GM19452 (cell line): Measurements from ENCODE around the gene CBARP.

Source experiments
- ATAC-seq: cut with Tn5 transposase; IDR thresholded peaks from one replicate; pipeline ENCODE4 v1.9.1; 2021; ENCODE audit not compliant: unreplicated experiment

Gene CBARP

GRCh38 chr19:1275976-1276627 is 38.3 kb upstream of the CBARP start:
- no peak for ATAC-seq

DNA sequence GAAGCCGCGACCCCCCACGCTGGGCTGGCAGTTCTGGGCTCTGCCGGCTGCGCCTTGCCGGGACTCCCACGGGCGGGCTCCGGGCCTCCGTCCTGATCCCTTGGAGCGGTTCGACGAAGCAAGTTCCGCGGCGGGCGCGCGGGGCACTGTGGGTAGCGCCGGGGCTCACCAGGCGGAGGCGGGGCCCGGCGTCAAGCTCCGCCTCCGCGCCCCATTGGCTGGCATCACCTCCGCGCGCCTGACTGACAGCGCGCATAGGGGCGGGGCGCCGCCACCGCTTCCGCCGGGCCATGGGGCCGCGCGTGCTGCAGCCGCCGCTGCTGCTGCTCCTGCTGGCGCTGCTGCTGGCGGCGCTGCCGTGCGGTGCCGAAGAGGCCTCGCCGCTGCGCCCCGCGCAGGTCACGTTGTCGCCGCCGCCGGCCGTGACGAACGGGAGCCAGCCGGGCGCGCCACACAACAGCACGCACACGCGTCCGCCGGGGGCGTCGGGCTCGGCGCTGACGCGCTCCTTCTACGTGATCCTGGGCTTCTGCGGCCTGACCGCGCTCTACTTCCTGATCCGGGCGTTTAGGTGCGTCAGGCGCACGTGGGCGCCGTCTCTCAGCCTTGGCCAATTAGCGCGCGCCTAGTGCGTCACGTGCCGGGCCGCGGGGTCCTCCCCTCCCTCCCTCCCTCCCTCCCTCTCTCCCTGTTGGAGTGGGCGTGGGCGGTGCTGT is 37.6 kb upstream of the CBARP start, which contains the start of gene FAM174C:
Gene FAM174C (plus strand): TSS at position 271 of the 716 bp plus-strand sequence. CDS start 20 bp downstream, at position 291.
- peak; percentile 69 for ATAC-seq

- no peak for ATAC-seq
Measured at GRCh38 chr19:1274852-1275259, 37.1 kb upstream of the CBARP start.

DNA sequence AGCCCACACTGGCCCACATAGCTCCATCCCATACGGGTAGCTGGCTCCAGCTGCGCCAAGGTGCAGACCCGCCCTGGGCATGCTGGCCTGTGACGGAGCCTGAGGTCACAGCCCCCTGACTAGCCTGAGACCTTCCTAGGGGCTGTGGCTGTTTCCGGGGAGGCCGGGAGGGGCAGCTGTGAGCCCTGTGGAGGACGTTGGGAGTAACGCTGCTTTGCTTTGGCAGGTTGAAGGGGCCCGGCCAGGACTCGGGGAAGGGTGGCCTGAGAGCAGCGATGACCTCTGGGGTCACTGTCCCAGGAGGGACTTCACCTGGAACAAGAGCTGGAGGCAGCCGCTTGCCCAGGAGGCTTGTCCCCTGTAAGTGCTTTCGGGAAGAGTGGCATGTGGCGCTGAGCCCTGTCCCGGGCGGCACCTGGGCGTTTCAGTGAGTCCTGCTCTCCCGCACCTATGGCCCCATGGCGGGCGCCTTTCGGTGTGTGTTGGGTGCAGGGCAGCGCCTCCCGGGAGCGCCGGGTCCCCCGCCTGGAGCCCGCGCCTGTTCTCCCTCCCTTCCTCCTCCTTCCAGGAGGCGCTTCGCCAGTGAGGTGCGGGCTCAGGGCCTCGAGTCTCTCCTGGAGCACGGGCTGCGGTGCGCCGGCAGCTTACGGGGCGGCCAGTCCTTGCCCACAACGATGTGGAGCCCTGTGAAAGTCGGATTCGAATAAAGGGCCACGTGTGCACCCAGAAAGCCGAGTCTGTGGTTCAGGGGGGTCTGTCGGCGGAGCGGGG is 36.5 kb upstream of the CBARP start:
- ATAC-seq, result no peak

GRCh38 chr19:1273263-1274041 is 35.6 kb upstream of the CBARP start:
- ATAC-seq, result no peak

- ATAC-seq, result no peak
Measured at GRCh38 chr19:1272423-1273262, 34.8 kb upstream of the CBARP start.

- no peak for ATAC-seq
Measured at GRCh38 chr19:1271528-1272422, 34.0 kb upstream of the CBARP start.

GRCh38 chr19:1270854-1271527 is 33.2 kb upstream of the CBARP start:
- ATAC-seq, result no peak

- no peak for ATAC-seq
Measured at GRCh38 chr19:1270213-1270853, 32.5 kb upstream of the CBARP start.

- peak; percentile 29 for ATAC-seq
Measured at GRCh38 chr19:1269478-1270212, 31.8 kb upstream of the CBARP start.

DNA sequence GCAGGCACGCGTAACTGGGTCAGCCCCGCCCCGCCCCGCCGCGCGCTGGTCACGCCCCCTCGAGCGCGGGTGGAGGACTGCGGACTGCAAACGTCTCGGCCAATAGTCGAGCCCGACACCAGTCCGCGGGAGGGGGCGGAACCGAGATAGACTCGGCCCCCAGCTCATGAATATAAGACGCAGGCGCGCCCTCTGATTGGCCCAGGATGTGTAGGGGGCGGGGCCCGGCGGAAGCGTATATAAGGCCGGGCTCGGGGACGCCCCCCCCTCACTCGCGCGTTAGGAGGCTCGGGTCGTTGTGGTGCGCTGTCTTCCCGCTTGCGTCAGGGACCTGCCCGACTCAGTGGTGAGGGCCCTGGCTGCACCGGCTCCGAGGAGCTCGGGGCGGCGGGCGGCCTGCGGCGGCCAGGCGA is 31.3 kb upstream of the CBARP start, which contains the start of gene CIRBP:
Gene CIRBP (plus strand): TSS at position 268 of the 413 bp plus-strand sequence. CDS start 1,602 bp downstream, outside the sequence.
- ATAC-seq, result peak; percentile 48

DNA sequence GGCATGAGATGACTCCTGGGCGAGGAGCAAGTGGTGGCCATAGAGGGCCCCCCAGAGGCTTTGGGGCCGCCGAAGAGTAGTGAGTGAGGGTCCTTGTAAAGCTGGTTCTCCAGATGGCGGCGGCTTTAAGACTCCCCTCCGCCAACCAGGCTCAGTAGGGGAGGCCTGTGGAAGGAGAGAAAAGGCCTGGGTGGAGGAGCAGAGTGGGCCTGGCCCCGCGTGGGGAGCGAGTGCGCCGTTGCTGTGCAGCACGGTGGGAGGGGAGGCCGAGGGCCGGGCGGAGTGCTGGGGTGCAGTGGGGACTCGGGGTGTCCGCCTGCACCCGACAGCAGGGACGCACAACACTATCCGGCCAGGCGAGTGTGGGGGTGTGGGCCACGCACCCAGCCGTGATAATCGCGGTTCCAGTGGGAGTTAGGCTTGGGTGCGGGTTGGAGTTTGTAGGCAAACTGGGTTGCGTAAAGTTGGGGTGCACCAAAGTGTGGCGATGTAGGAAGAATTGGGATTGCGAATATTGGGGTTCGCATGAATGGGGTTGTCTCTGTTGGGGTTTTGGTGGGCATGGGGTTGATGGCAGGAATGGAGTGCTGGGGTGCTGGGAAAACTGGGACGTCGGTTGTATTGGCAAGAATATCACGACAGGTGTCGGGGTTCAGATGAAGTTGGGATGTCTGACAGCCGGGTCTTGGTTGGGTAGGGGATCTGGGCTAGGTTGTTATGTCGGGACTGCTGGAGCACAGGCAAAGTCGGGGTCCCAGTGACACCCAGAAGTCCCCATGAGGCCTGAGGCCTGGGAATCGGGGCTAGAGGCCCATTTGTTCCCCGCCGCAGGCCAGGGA is 30.6 kb upstream of the CBARP start:
- no peak for ATAC-seq

- ATAC-seq, result no peak
Measured at GRCh38 chr19:1267477-1268225, 29.8 kb upstream of the CBARP start.

DNA sequence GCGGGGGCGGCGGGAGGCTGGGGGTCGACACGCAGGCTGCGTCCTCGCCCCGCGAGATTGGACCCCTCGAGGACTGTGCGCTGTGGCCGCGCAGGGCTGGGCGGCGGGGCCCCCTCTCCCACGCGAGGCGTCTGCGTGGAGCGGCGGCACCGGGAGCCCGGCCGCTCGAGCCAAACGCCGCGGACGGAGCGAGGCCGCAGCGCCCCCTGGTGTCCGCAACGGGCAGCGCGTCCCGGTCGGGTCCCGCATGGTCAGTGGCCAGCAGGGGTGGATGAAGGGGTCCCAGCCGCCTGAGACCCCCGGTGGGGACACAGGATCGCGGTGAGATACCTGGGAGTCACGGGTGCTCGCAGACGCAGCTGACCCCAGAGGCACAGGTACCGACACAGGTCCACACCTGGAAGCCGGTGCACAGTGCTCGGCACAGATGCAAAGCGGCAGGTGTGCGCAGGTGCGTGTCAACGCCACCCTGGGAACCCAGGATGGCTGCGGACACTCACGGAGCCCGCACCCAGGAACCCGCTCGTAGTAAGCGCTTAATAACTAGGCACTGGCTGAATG is 29.2 kb upstream of the CBARP start:
- ATAC-seq, result no peak
